ENCODE results near the gene KREMEN1. TPM values are rescaled to one million over a fixed set of nuclear protein-coding genes. Genes with fewer than 3 reads are reported as not detected.

Gene KREMEN1
- total and polyA plus RNA-seq, 2 experiments from 2014 or later = 1.8 to 3.8 TPM

GRCh38 chr22:29214232-29214631 is 141.4 kb downstream of the KREMEN1 start:
- no peaks in the 10 kb centered on the region; the same call in 1 of the 2 replicates for H3K4me1 ChIP-seq (ENCODE audit: insufficient read depth)
- peaks cover 19% of the 10 kb centered on the region for H3K27me3 Mint-ChIP-seq (ENCODE audit: insufficient read depth, low read depth, poor library complexity)
- H3K4me3 ChIP-seq = no peak overlapping the region
- no peak overlapping the region for H3K4me3 Mint-ChIP-seq
- H3K4me1 Mint-ChIP-seq = peaks cover 23% of the 10 kb centered on the region
- H3F3A ChIP-seq (replicated peaks; ENCODE audit: low read depth) = no peaks in the 10 kb centered on the region
- no peak overlapping the region for H3K4me2 ChIP-seq
- no peaks in the 10 kb centered on the region for H3K27me3 ChIP-seq (ENCODE audit: insufficient read depth)
- H3K27ac Mint-ChIP-seq = no peak overlapping the region
- H3K9me3 Mint-ChIP-seq = no peaks in the 10 kb centered on the region
- H4K20me1 ChIP-seq (replicated peaks; ENCODE audit: insufficient read depth) = no peaks in the 10 kb centered on the region; the same call in 1 of the 2 replicates
- H3K36me3 Mint-ChIP-seq (ENCODE audit: low read depth) = no peaks in the 10 kb centered on the region; the same call in 2 of the 3 replicates
- no peaks in the 10 kb centered on the region for H3K36me3 ChIP-seq (ENCODE audit: insufficient read depth)
- TF ChIP-seq ZNF114 (CRISPR knock-in tag; IDR thresholded peaks at IDR 0.05) = no peak
- peak; percentile 19 to 40; a peak in 2 of 4 replicates for TF ChIP-seq CTCF (conservative IDR thresholded peaks at IDR 0.05; ENCODE audit: low read depth in 2 of 2)
- no peak overlapping the region for H3K27ac ChIP-seq (ENCODE audit: low read depth)
- H3K79me2 ChIP-seq (replicated peaks; ENCODE audit: insufficient read depth) = no peaks in the 10 kb centered on the region
- ATAC-seq (no peak; the same call in 2 of the 3 replicates), DNase-seq (ENCODE audit: low spot score) (no peak)
- no peak overlapping the region for H2AFZ ChIP-seq
- H3K9me2 ChIP-seq (ENCODE audit: insufficient read depth) = no peaks in the 10 kb centered on the region

GRCh38 chr22:29215012-29215860 is 142.4 kb downstream of the KREMEN1 start:
- H3K4me2 ChIP-seq = no peak overlapping the region
- no peak overlapping the region for H3K4me3 ChIP-seq
- no peaks in the 10 kb centered on the region for H3K79me2 ChIP-seq (replicated peaks; ENCODE audit: insufficient read depth)
- H4K20me1 ChIP-seq (replicated peaks; ENCODE audit: insufficient read depth) = no peaks in the 10 kb centered on the region; the same call in 1 of the 2 replicates
- no peaks in the 10 kb centered on the region for H3F3A ChIP-seq (replicated peaks; ENCODE audit: low read depth)
- Mint-ChIP-seq H3K4me3 (no peak overlapping the region), H3K4me1 (peaks cover 21% of the 10 kb centered on the region), H3K9me3 (no peaks in the 10 kb centered on the region), H3K36me3 (ENCODE audit: low read depth) (no peaks in the 10 kb centered on the region; the same call in 2 of the 3 replicates), H3K27me3 (ENCODE audit: insufficient read depth, low read depth, poor library complexity) (peaks cover 20% of the 10 kb centered on the region), H3K27ac (0 out of 2 replicates have a peak overlapping the region, but pooled peaks have one; percentile 72)
- DNase-seq (ENCODE audit: low spot score) (no peak), ATAC-seq (peak; percentile 23)
- H2AFZ ChIP-seq = no peak overlapping the region
- TF ChIP-seq JUNB (IDR thresholded peaks at IDR 0.05; ENCODE audit: unreplicated experiment) = no peak
- no peak for TF ChIP-seq CREB1 (CRISPR knock-in tag; IDR thresholded peaks at IDR 0.05; ENCODE audit: low read depth)
- TF ChIP-seq ZNF114 (CRISPR knock-in tag; IDR thresholded peaks at IDR 0.05) = no peak
- no peak for TF ChIP-seq EZH2phosphoT487 (IDR thresholded peaks at IDR 0.05; ENCODE audit: unreplicated experiment)
- H3K27ac ChIP-seq (ENCODE audit: low read depth) = no peak overlapping the region
- H3K4me1 ChIP-seq (ENCODE audit: insufficient read depth) = peaks cover 6% of the 10 kb centered on the region; the same call in 1 of the 2 replicates
- no peaks in the 10 kb centered on the region for H3K36me3 ChIP-seq (ENCODE audit: insufficient read depth)
- no peaks in the 10 kb centered on the region for H3K27me3 ChIP-seq (ENCODE audit: insufficient read depth)
- no peaks in the 10 kb centered on the region for H3K9me2 ChIP-seq (ENCODE audit: insufficient read depth)
